HG02981 (cell line): ENCODE data around the gene NUDT14.

Experiments used
- ATAC-seq: cut with Tn5 transposase; IDR thresholded peaks from one replicate; pipeline ENCODE4 v1.9.1; 2021; ENCODE audit warnings: mild to moderate bottlenecking, moderate library complexity; ENCODE audit not compliant: unreplicated experiment

The NUDT14 gene

DNA sequence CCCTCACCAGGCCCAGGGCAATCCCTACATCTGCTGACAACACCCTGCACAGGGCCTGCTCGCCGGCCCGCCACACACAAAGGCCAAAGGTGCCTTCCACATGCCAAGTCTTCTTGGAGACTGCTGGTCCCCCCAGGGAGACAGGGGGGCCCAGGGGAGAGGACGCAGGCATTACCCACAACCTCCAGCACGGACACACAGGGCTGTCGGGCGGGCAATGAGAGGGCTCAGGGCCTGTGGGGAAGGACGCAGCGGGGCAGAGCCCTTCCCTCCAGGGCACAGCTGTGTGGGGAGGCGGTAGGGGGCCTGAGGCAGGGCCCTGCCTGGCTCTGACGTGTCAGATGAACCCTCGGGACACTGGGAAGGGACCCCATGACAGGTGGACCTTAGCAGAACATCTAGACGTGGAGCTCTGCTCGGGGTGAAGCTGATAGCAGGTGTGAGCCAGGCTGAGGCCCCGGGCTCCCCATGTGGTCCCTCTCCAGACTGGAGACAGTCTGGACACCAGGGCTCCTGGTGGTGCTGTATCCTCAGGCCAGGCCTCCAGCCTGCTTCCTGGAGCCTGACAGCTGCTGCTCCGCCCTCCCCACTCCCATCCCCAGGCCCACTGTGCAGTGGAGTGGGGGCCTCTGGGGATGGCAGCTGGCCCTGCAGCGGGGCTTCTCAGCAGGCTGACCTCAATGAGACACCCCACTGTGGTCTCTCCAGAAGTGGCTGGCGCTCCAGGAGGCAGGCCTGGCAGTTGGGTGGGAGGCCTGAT is 31.6 kb upstream of the NUDT14 start:
- ATAC-seq: no peak

DNA sequence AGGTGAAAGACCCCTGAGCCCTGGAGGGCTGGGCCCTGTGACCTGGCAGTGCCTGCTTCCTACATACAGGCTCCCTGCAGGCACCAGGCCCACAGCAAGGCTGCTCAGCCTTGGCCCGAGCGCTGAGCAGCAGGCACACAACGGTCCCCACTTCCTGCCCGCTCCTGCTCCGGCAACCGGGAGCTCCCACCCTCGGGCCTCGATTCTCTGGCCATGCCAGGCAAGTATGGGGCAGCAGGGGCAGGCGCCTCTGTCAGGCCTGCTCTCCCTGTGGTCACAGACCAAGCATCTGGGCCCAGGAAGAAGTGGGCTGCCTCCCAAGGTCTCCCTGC is 30.6 kb upstream of the NUDT14 start:
- ATAC-seq: no peak

DNA sequence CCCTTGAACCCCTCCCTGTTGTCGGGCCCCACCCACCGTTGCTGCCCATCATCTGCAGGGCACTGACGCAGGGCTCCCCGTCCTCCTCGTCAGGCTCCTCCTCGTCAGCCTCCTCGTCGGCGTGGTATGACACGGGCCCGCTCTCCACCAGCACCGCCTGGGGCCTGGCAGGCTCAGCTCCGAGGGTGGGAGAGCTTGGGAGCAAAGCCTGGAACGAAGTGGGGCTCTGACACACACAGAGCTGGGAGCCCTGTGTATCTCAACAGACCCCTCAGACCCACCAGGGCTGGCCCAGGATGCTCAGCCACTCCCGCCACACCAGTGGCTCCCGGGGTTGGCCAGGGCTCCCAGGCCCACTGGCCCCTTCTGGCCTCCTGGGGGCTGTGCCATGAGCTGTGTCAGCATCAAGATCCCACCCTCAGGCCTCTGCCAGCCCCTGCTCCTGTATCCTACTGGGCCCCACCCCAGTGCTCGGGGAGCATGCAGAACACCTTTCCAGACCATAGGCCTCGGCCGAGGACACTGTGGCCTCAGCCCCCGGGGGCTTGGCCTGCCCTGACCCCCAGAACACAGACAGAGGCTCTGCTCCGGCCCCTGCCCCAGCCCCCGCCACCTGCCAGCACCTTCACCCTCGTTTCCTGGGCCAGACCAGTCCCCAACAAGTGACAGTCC is 30.1 kb upstream of the NUDT14 start:
- ATAC-seq: no peak

DNA sequence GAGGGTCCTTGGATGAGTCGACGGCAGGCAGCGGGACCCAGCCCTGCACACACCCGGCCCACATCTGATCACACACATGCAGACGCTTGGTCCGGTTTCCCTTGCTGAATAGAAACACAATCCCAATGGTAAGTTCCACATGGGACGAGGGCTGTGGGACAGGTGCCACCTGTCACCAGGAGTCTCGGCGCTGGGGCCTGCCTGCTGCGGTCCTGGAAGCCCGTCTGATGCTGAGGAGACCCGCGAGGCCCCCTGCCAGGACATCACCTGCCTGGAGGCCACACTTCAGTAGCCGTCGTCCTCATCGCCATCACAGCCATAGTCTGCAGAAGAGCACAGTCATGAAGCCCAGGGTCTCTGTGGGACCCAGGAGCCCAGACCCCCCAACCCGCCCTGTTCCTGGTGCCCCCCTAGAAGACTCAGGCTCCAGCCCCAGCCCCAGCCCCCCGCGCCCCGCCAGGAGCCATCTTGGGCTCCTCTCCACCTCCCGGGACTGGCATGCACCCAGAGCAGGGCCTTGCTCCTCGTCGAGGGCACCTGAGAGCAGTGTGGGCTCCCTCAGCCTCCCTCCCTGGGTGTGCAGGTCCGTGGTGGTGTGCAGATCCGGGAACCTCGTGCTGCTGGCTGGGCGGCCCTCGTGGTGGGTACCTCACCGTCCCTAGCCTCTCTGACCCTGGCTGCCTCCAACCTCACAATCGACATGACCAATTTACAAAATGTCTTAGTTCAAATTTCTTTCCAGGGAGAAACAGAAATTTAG is 29.3 kb upstream of the NUDT14 start:
- no peak for ATAC-seq

DNA sequence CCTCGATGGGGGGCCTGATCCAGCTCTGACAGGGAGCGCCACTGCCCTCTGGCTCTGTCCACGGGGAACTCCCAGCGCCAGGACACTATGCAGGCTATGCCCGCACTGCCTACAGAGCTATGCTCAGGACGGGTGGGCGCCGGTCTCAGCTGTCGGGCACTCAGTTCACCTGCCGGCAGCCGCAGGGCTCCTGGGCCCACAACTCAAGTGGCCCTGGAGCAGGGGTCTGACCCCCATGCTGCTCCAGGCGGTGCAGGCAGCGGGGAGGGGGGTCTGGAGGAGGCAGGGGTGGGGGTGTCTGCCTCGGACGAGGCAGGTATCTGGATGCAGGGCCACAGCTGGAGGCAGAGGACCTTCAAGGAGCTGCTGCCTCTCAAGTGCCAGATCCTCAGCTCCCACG is 28.5 kb upstream of the NUDT14 start:
- no peak for ATAC-seq

DNA sequence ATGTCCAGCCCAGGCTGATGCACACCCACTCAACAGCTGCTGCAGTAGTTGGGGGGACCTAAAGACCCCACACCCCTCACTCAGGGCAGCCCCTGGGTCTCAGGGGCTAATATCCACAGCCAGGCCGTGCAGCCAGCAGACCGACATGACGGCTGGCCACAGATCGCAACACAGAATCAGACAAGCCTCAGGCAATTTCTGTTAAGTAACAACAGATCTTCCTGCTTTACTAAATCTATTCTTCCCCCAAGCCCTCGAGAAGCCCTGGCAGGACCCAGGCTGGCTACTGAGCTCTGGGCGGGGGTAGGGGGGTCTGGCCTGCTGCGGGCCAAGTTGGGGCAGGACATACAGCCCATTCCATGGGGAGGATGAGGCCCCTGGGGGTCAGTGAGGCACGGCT is 28.0 kb upstream of the NUDT14 start:
- ATAC-seq: no peak

DNA sequence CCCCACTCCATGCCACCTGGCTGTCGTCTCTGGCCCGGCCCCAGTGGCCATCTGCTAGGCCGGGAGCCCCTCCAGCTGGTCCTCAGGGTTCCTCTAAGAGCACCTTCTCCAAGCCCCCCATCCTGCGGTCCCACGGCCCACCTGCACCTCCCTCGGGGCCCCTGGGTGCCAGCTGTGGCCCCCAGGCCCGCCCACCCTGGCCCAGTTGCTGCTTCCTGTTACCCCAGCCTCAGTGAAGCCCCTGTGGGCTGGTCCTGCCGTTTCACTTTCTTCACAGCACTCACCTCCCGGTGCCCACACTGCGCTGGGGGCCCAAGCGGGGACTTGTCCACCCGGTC is 27.6 kb upstream of the NUDT14 start:
- ATAC-seq: no peak

DNA sequence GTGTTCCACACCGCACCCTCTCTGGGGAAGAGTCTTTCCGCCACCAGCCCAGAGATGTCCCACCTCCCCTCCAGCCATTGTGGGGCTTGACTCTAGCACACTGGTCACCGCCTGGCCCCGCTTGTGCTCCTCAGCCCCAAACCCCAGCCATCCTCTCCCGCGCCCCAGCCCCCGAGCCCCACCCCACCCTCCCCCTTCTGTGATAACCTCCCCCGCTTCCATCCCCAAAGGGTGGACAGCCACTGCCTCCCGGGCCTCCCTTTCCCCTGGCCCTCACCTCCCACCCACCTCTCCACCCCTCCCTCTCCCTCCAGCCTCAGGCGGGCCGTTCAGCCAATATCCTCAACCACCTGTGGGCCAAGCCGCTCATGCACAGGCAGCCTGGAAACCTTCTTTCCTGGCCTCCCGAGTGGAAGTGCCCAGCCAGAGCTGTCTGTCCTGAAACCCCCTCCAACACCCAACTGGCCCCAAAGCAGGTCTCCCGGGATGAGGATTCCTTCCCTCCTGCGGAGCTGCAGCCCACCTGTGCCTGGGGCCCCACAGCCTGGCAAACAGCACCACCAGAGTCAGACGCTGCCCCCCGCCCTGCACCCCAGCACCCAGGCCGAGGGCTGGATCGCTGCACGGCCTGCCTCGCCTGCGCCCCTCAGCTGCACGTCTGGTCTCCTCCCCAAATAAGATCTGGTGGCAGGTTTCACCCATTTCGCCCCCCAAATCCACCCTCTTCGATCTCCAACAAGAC is 27.1 kb upstream of the NUDT14 start:
- no peak for ATAC-seq

DNA sequence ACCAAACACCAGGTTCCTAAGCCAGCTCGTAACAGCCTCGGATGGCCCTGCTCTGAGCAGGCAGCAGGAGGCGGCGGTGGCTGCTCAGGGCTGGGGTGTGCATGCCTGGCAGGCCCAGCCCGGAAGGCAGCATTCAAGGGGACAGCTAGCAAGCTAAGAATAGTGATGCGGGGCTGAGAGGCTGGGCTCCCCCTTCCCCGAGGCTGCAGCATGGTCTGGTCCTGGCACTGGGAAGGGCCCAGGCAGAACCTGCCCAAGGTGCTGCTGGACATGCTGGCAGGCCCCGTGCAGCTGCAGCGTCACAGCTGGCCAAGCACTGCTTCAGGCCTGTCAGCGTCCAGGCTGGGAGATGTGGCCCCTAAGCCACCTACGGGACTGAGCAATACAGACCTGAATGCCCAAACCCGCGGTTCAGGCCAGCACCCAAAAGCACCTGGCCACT is 26.4 kb upstream of the NUDT14 start:
- no peak for ATAC-seq

DNA sequence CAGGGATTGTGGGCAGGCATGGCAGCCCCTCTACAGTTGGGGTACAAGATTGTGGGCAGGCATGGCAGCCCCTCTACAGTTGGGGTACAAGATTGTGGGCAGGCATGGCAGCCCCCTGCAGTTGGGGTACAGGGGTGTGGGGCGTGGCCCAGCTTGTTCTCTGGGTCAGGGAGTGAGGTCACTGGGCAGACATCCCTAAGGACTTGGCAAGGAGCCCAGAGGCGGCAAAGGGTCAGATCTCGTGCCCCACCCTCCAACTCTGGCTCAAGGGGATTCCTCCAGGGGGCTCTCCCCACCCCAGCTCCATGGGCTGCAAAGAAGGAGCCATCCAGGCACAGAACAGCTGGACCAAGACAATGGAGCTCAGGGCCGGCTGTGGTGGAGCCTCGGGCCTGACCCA is 25.8 kb upstream of the NUDT14 start:
- ATAC-seq: no peak

DNA sequence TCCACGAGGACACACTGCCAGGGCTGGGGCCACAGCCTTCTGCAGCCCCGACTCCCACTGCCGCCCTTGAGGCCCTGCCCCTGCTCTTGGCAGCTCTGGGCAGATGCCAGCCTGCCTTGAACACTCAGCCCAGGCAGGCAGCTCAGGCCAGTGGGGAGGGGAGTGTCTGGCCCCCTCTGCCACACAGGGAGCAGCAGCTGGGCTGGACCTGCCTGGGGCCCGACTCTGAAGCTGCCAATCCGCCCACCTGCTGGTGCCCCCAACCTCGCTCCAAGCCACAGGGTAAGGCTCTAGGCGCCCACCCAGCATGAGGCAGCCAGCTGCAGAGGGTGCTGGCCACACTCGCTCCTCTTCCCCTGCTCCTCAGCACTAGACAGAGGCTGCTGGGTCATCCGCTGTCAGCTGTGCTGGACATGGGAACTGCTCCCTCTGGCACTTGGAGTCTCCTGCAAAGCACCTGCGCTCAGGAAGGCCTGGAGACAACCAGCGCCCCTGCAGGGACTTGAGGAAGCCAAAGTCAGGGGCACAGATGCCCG is 24.6 kb upstream of the NUDT14 start:
- no peak for ATAC-seq

DNA sequence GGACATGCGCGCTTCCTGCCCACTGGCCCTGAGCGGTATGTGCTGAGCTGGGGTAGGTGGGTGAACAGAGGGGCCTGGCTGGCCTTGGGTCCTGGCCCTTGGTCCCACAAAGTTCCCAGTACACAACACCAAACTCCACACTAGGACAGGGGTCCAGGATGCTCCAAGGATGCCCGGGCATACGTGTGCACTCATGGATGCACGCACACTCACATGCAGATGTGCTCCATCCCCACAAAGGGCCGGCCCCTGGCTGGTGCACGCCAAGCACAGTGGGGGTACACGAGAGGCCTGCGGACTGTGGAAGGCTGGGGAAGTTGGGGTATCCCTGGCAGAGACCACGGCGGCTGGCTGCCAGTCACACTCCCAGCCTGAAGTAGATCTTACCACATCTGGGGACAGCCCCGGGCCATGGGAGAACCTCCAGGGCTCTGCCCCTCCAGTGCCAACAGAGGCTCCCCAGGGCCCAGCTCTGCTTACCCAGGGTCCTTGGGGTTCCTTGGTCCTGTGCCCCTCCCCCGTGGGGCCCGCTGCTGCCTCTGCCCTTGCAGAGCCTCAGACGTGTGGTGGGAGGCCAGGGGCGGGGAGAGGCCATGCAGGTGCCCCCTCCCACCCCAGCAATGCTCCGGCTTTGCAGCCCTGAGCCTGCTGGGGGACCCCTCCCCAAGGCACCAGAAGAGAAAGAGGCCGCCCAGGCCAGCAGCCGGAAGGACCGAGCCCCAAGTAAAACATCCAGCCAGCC is 24.0 kb upstream of the NUDT14 start:
- no peak for ATAC-seq

DNA sequence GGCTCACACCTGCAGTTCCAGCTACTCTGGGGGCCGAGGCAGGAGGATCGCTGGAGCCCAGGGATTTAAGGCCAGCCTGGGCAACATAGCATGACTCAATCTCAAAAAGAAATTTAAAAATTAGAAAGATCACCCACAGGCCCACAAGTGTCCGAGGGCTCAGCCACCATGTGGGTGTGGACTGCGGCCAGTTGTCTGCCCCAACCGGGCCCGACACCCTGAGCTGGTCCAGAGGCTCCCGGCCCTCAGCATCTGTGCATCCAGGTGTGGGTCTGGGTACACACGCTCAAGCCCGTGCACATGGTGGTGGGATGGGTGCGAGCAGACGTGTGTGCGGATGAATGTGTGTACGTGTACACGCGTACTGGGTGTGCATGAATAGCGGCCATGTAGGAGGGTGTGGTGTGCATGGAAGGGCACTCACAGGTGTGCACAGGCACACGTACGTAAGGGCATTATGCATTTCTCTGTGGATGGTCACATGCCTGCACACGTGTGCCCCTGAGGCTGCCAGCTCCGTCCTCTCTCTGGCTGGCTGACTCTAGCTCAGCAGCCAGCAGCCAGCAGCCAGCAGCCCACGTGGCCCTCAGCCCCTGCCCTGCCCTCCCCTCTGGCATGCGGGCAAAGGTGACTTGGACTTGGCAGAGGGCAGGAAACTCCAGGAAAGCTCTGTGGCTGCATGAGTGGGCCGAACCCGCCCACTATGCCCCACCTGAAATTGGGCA is 23.3 kb upstream of the NUDT14 start:
- no peak for ATAC-seq

DNA sequence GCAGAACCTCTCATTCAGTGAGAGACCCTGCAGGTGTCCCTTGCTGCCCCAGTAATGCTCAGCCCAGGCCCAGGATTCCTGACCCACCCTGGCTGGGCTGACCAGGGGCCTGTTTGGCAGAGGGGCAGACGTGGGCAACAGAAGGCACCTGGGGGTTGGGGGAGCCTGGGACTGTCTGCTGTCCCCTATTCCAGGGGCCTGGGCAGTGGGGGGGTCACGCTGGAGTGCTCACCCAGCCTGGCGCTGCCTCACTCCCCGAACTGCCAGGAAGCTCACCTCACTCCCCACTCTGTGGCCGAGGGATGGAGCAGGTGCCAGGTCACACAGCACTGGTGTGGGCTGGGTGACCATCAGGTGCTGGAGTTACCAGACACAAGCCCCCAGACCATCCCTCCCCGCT is 22.6 kb upstream of the NUDT14 start:
- no peak for ATAC-seq

DNA sequence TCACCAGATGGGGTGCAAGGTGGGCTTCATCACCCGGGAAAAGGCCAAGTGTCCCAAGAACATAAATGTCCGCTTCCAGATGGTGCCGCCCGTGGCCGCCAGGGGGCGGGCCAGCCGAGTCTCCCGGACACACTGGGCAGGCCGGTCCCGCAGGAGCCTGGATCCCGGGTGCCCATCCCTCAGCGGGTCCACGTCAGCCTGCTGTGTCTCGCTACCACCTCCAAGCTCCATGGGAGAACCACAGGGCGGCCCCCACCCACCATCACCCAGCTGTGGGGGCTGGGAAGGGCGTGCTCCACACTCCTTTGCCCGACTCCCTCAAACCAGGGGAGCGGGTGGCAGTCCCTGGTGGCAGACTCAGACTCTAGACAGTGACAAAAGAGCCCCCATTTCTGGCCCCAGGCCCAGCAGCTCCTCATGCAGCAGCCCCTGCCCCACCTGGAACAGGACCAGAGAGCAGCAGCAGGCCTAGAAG is 22.0 kb upstream of the NUDT14 start:
- no peak for ATAC-seq

DNA sequence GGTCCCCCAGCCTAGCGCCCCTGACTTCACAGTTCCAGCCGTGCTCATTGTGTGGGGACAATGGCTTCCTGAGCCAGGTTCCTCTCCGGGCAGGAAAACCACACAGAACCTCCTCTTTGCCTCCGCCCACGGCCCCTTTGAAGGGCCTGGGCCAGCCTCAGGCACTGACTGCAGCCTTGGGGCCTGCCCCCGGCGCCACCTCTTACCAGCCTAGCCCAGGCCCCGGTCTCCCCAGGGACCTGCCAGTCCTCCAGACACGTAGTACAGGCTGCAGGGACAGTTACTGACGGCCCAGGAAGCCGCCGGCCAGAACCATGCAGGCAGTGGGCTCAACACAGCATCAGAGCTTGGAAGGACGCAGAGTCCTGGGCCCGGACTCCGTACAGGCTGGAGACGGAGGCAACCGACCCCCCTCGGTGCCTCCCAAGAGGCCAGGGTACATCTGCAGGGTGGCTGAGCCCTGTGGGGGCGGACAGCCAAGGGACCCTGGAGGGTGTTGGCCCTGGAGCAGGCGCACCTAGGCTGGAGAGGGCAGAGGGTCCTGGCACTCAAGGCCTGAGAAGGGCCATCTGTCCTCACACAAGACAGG is 20.9 kb upstream of the NUDT14 start:
- no peak for ATAC-seq

DNA sequence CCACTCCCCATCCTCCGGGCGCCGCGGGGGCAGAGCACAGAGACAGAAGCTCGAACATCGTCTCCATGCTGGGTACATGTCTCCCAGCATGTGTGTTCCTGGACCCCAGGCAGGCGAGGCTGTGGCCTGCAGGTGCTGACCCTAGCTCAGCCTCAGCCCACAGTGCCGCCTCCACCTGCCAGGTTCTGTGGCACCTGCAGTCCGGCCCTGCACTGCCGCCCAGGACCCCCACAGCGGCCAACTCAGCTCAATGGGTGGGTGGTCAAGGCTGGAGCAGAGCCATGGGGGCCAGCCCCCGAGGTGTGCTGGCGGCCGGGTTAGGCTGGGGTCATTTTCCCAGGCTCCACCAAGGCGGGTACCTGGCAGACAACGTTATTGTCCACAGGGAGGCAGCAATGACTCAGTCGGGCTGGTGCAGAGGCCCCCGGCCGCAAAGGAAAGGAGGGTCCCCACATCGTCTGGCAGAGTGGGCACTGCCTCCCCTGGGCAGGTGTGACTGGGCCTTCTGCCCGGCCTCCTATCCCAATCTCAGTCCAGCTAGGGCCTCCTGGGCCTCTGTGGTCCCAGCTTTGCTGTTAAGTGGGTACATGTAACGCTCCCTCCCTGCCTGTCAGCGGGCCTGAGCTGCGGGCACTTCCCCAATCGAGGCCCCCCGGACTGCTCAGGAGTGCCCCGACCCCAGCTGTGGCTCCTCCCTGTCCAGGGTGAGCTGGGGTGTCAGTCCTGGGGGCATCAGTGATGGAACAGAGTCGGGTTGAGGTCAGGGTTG is 20.2 kb upstream of the NUDT14 start:
- no peak for ATAC-seq

DNA sequence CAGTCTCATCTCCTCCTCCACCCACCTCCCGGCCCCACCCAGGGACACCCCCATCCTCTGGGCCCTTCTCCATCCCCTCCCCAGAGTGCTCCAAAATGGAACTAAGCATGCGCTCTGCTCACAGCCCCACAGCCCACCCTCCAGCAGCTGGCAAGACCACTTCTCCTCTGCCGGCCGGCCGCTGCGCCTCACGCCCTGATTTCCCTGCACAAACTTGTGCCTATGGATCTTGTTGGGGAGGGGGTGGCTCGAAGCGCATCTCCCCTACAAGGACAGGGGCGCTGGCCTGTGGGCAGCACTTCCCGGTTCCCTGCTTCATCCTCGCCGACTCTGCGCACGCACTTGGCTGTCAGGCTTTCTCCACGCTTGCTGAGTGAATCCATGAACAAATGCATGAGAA is 19.5 kb upstream of the NUDT14 start:
- no peak for ATAC-seq

DNA sequence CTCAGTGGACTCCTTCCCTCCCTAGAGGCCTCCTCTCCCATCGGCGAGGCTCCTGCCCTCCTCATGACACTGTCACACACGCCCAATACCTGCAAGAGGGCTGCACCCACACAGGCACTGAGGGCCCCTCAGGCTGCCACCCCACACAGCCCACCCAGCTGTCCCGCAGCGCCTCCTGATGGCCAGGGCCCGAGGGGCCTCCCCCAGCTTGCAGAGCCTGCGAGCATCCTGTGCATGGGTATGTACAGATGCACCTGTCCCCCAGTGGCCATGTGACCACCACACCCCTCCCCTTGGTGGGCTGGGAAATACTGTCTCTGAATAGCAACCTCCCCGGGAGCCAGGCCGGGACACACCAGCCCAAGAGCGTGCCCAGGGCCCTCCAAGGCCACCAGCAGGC is 19.0 kb upstream of the NUDT14 start:
- no peak for ATAC-seq
